SK-N-SH (cell line): ENCODE results near the gene UBD. TPM values are rescaled to one million over a fixed set of nuclear protein-coding genes. Genes with fewer than 3 reads are reported as not detected.

Source experiments
- CTCF ChIA-PET: fragments of 300-600, 350-600 bp; formaldehyde crosslinking; extraction: SDS; loops from one replicate; lab custom pipeline; 2021; lab: Yijun Ruan, JAX
- POLR2A ChIA-PET: fragments of 350-600 bp; sonication (Branson Sonifier 250); formaldehyde crosslinking; extraction: SDS; loops from one replicate; lab custom pipeline; 2020; ENCODE audit warnings: antibody characterized with exemption, inconsistent platforms; lab: Yijun Ruan, JAX
- DNase-seq: peaks from one replicate; pipeline ENCODE4 v3.0.0; 2012
- H2AFZ ChIP-seq: fragments of 200-600 bp; sonication (generic); 2 replicates; pipeline ENCODE4 v1.8.1; 2016; ENCODE audit warnings: antibody characterized with exemption, mild to moderate bottlenecking, low read depth
- H3F3A ChIP-seq: fragments of 200-600 bp; sonication (generic); replicated peaks from 2 replicates; pipeline ENCODE3; 2016; ENCODE audit warnings: antibody characterized with exemption, mild to moderate bottlenecking; ENCODE audit not compliant: insufficient read depth
- H3K27ac ChIP-seq, 2 experiments: fragments of 200-500 bp in 1 of 2; fragments of 200-600 bp in 1 of 2; sonication (Bioruptor generic) in 1 of 2; sonication (generic), shearing (Covaris generic) in 1 of 2; 2 replicates each; pipeline versions ENCODE4 v1.5.1 to v1.6.1; 2014 to 2016; ENCODE audit warnings: low read depth in 2 of 2, inconsistent platforms in 1 of 2, low read length in 1 of 2, mild to moderate bottlenecking in 1 of 2, mixed read lengths in 1 of 2
- H3K27me3 ChIP-seq: fragments of 200-600 bp; sonication (generic), shearing (Covaris generic); 2 replicates; pipeline ENCODE4 v1.6.1; 2016; ENCODE audit warnings: mixed run types; ENCODE audit not compliant: insufficient read depth
- H3K36me3 ChIP-seq, 2 experiments: fragments of 200-500 bp in 1 of 2; fragments of 200-600 bp in 1 of 2; sonication (Bioruptor generic) in 1 of 2; sonication (generic) in 1 of 2; replicated peaks in 1 of 2; 2 replicates each; pipeline versions ENCODE3 to v1.5.1; 2014 to 2016; ENCODE audit warnings: low read length in 1 of 2, mild to moderate bottlenecking in 1 of 2; ENCODE audit not compliant: insufficient read depth in 2 of 2, control insufficient read depth in 1 of 2
- H3K4me1 ChIP-seq, 2 experiments: fragments of 200-500 bp in 1 of 2; fragments of 200-600 bp in 1 of 2; sonication (Bioruptor generic) in 1 of 2; sonication (generic), shearing (Covaris generic) in 1 of 2; 2 replicates each; pipeline versions ENCODE4 v1.5.1 to v1.6.1; 2014 to 2016; ENCODE audit warnings: low read depth in 1 of 2, low read length in 1 of 2, mixed run types in 1 of 2; ENCODE audit not compliant: insufficient read depth in 2 of 2, control insufficient read depth in 1 of 2
- H3K4me2 ChIP-seq: fragments of 200-600 bp; sonication (generic), shearing (Covaris generic); 2 replicates; pipeline ENCODE4 v1.6.1; 2017; ENCODE audit warnings: mixed run types
- H3K4me3 ChIP-seq, 2 experiments: fragments of 200-500 bp in 1 of 2; fragments of 200-600 bp in 1 of 2; sonication (Bioruptor generic) in 1 of 2; sonication (generic), shearing (Covaris generic) in 1 of 2; 2 replicates each; pipeline versions ENCODE4 v1.5.1 to v1.8.1; 2014 to 2016; ENCODE audit warnings: low read depth in 2 of 2, inconsistent platforms in 1 of 2, low read length in 1 of 2, mild to moderate bottlenecking in 1 of 2, mixed read lengths in 1 of 2, moderate library complexity in 1 of 2
- H3K79me2 ChIP-seq: fragments of 200-600 bp; sonication (generic); 2 replicates; pipeline ENCODE4 v1.8.1; 2017; ENCODE audit warnings: mild to moderate bottlenecking; ENCODE audit not compliant: insufficient read depth
- H3K9ac ChIP-seq: fragments of 200-600 bp; sonication (generic); 2 replicates; pipeline ENCODE4 v1.6.1; 2017; ENCODE audit warnings: mixed run types
- H3K9me2 ChIP-seq: fragments of 200-600 bp; sonication (generic); 2 replicates; pipeline ENCODE4 v1.6.1; 2017; ENCODE audit warnings: mixed run types
- H3K9me3 ChIP-seq: fragments of 200-600 bp; sonication (generic); 2 replicates; pipeline ENCODE4 v1.6.1; 2017; ENCODE audit warnings: mixed run types, mild to moderate bottlenecking, moderate library complexity
- H4K20me1 ChIP-seq: fragments of 200-600 bp; sonication (generic); 2 replicates; pipeline ENCODE4 v1.6.1; 2017; ENCODE audit warnings: mild to moderate bottlenecking, mixed run types; ENCODE audit not compliant: insufficient read depth
- CTCF ChIP-seq: fragments of 200-600 bp; sonication (generic); IDR thresholded peaks from 2 replicates; pipeline ENCODE4 v1.6.1; 2017; ENCODE audit warnings: antibody characterized with exemption, mild to moderate bottlenecking, moderate library complexity
- EP300 ChIP-seq, 2 experiments: IDR thresholded peaks; 2 replicates each; pipeline versions ENCODE4 v1.4.0 to v1.6.1; 2012; ENCODE audit warnings: borderline replicate concordance in 1 of 2, low read depth in 1 of 2, low read length in 1 of 2
- FOXJ3 ChIP-seq: sonication (generic); formaldehyde crosslinking; IDR thresholded peaks from 2 replicates; pipeline ENCODE4 v1.5.1; 2020; ENCODE audit warnings: mild to moderate bottlenecking, missing genetic modification reagents
- GABPA ChIP-seq: IDR thresholded peaks from 2 replicates; pipeline ENCODE4 v1.4.0; 2012; ENCODE audit warnings: low read depth, mild to moderate bottlenecking
- GATA2 ChIP-seq: sonication (generic); formaldehyde crosslinking; IDR thresholded peaks from 2 replicates; pipeline ENCODE4 v1.5.0; 2020; ENCODE audit warnings: mild to moderate bottlenecking, missing genetic modification reagents
- JUND ChIP-seq: IDR thresholded peaks from 2 replicates; pipeline ENCODE4 v1.4.0; 2012
- MAX ChIP-seq: IDR thresholded peaks from 2 replicates; pipeline ENCODE4 v1.4.0; 2012; ENCODE audit warnings: low read depth
- MXI1 ChIP-seq: IDR thresholded peaks from 2 replicates; pipeline ENCODE4 v1.6.1; 2012; ENCODE audit warnings: mild to moderate bottlenecking, low read depth, low read length, improper control_type of control experiment
- NFIC ChIP-seq: IDR thresholded peaks from 2 replicates; pipeline ENCODE4 v1.4.0; 2012; ENCODE audit warnings: borderline replicate concordance
- NRF1 ChIP-seq: IDR thresholded peaks from 2 replicates; pipeline ENCODE4 v1.6.1; 2012; ENCODE audit warnings: low read depth, mild to moderate bottlenecking, low read length
- RCOR1 ChIP-seq: fragments of 150-350 bp; IDR thresholded peaks from 2 replicates; pipeline ENCODE4 v1.6.1; 2017; ENCODE audit warnings: antibody characterized with exemption, low read length
- RFX5 ChIP-seq: IDR thresholded peaks from 2 replicates; pipeline ENCODE4 v1.6.1; 2012; ENCODE audit warnings: mild to moderate bottlenecking, improper control_type of control experiment, low read length
- RXRA ChIP-seq: IDR thresholded peaks from 2 replicates; pipeline ENCODE4 v1.4.0; 2012; ENCODE audit warnings: low read depth, mild to moderate bottlenecking, borderline replicate concordance
- SMC3 ChIP-seq: IDR thresholded peaks from 2 replicates; pipeline ENCODE4 v1.6.1; 2012; ENCODE audit warnings: low read depth, low read length, improper control_type of control experiment
- TAF1 ChIP-seq: IDR thresholded peaks from 2 replicates; pipeline ENCODE4 v1.6.1; 2012; ENCODE audit warnings: low read depth, mild to moderate bottlenecking, low read length, moderate library complexity, borderline replicate concordance
- TCF12 ChIP-seq: IDR thresholded peaks from 2 replicates; pipeline ENCODE4 v1.4.0; 2012
- TEAD4 ChIP-seq: IDR thresholded peaks from 2 replicates; pipeline ENCODE4 v1.4.0; 2012; ENCODE audit warnings: mild to moderate bottlenecking, borderline replicate concordance; ENCODE audit not compliant: insufficient read depth
- USF2 ChIP-seq: fragments of 150-350 bp; IDR thresholded peaks from 2 replicates; pipeline ENCODE4 v1.6.1; 2017; ENCODE audit warnings: antibody characterized with exemption, low read length, low read depth, borderline replicate concordance
- YY1 ChIP-seq: IDR thresholded peaks from 2 replicates; pipeline ENCODE4 v1.4.0; 2012; ENCODE audit warnings: low read depth, mild to moderate bottlenecking
- ZBTB33 ChIP-seq: IDR thresholded peaks from 2 replicates; pipeline ENCODE4 v1.4.0; 2012; ENCODE audit warnings: low read depth, borderline replicate concordance
- WGBS: methylation state at CpG from one replicate; pipeline ENCODE4 v1.1.6; 2017; ENCODE audit warnings: low lambda C conversion rate; 5-methylcytosine and 5-hydroxymethylcytosine counted together
- polyA plus RNA-seq, 3 experiments: library from polyadenylated mRNA; depleted of rRNA; stranded (reverse); fragments of >200 nt; gene quantifications; 2 replicates each; pipeline ENCODE4 v1.2.3, GENCODE V29; 2012
- TF ChIP-seq, protein P1 (sequence below): IDR thresholded peaks from 2 replicates; pipeline ENCODE4; 2012
- TF ChIP-seq, protein P2 (sequence below): fragments of 150-350 bp; IDR thresholded peaks from 2 replicates; pipeline ENCODE4 v1.6.1; 2016; ENCODE audit warnings: mild to moderate bottlenecking, low read depth, low read length

Gene UBD
- polyA plus RNA-seq, 1 of the 3 experiments (the other 2 are of a cell fraction), result not detected

- ChIA-PET CTCF (no interaction called here), POLR2A (no interaction called here)
- no peaks in the 10 kb centered on the region for H3K9me2 ChIP-seq
- under 1% methylated on average over 5 of the region's 5 CpGs for WGBS
- H3K9me3 ChIP-seq, result no peaks in the 10 kb centered on the region
- H3K27me3 ChIP-seq, result peaks cover 39% of the 10 kb centered on the region; the same call in 1 of the 2 replicates
- DNase-seq, result no peak
- H3K4me1 ChIP-seq, result no peaks in the 10 kb centered on the region
- H2AFZ ChIP-seq, result no peak overlapping the region
- no peaks in the 10 kb centered on the region for H3K79me2 ChIP-seq
- no peak overlapping the region for H3K4me2 ChIP-seq
- TF ChIP-seq SMC3 (no peak), TCF12 (no peak), MXI1 (no peak)
- H3K9ac ChIP-seq, result no peak overlapping the region
- no peak overlapping the region for H3K27ac ChIP-seq
- no peaks in the 10 kb centered on the region for H3F3A ChIP-seq
- H3K36me3 ChIP-seq, result no peaks in the 10 kb centered on the region
- no peaks in the 10 kb centered on the region for H4K20me1 ChIP-seq
- no peak overlapping the region for H3K4me3 ChIP-seq
These were observed 8.5 kb upstream of the UBD start for GRCh38 chr6:29567991-29568390.

- Histone ChIP-seq H3K9me3 (no peaks in the 10 kb centered on the region), H3K4me1 (no peaks in the 10 kb centered on the region), H3K4me2 (no peak overlapping the region), H3F3A (no peaks in the 10 kb centered on the region), H3K9me2 (no peaks in the 10 kb centered on the region), H3K79me2 (no peaks in the 10 kb centered on the region), H3K27me3 (peaks cover 43% of the 10 kb centered on the region; the same call in 1 of the 2 replicates), H3K9ac (no peak overlapping the region), H4K20me1 (no peaks in the 10 kb centered on the region), H3K36me3 (no peaks in the 10 kb centered on the region), H3K4me3 (no peak overlapping the region), H2AFZ (no peak overlapping the region), H3K27ac (no peak overlapping the region)
- POLR2A ChIA-PET, result no interaction called here
- 0% methylated on average over 2 of the region's 2 CpGs for WGBS
- no peak for DNase-seq
- CTCF ChIA-PET, result no interaction called here
- TF ChIP-seq CTCF, result no peak
- TF ChIP-seq USF2, result no peak
- TF ChIP-seq NFIC, result no peak
- no peak for TF ChIP-seq YY1
- no peak for TF ChIP-seq JUND
- no peak for TF ChIP-seq RFX5
- TF ChIP-seq GATA2 (CRISPR knock-in tag), result no peak
- no peak for TF ChIP-seq TAF1
- no peak for TF ChIP-seq TEAD4
- no peak for TF ChIP-seq ZBTB33
- no peak for TF ChIP-seq NRF1
- TF ChIP-seq GABPA, result no peak
- TF ChIP-seq, protein P1, sequence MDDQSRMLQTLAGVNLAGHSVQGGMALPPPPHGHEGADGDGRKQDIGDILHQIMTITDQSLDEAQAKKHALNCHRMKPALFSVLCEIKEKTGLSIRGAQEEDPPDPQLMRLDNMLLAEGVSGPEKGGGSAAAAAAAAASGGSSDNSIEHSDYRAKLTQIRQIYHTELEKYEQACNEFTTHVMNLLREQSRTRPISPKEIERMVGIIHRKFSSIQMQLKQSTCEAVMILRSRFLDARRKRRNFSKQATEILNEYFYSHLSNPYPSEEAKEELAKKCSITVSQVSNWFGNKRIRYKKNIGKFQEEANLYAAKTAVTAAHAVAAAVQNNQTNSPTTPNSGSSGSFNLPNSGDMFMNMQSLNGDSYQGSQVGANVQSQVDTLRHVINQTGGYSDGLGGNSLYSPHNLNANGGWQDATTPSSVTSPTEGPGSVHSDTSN, result no peak
- TF ChIP-seq MXI1, result no peak
- no peak for TF ChIP-seq RCOR1
- TF ChIP-seq RXRA, result no peak
- no peak for TF ChIP-seq EP300 (IDR thresholded peaks at IDR 0.05; ENCODE audit: borderline replicate concordance in 1 of 2, low read depth in 1 of 2, low read length in 1 of 2)
- TF ChIP-seq MAX, result no peak
- no peak for TF ChIP-seq FOXJ3 (CRISPR knock-in tag)
- TF ChIP-seq, protein P2, sequence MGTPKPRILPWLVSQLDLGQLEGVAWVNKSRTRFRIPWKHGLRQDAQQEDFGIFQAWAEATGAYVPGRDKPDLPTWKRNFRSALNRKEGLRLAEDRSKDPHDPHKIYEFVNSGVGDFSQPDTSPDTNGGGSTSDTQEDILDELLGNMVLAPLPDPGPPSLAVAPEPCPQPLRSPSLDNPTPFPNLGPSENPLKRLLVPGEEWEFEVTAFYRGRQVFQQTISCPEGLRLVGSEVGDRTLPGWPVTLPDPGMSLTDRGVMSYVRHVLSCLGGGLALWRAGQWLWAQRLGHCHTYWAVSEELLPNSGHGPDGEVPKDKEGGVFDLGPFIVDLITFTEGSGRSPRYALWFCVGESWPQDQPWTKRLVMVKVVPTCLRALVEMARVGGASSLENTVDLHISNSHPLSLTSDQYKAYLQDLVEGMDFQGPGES, result no peak
These were observed 8.0 kb upstream of the UBD start for GRCh38 chr6:29567541-29567940.
